Medulla oblongata (tissue), 1 donor: ENCODE measurements around the gene PNLIPRP3.
A peak's percentile ranks its signal among the peaks of the same experiment; 100 is the strongest.

Experiments
- DNase-seq: peaks from one replicate; pipeline ENCODE4 v3.0.0-alpha.2; 2015; ENCODE audit errors: extremely low spot score

PNLIPRP3 gene

DNA sequence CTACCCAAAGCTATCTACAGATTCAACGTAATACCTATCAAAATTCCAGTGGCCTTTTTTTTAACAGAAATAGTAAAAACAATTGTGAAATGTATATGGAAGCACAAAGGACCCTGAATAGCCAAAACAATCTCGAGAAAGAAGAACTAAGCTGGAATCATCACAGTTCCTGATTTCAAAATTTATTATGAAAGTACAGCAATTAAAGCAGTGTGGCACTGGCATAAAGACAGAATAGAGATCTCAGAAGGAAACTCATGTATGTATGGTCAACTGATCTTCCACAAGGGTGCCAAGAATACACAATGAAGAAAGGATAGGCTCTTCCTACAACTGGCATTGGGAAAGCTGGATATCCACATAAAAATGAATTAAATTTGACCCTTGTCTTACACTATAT, 23.2 kb downstream of the PNLIPRP3 start:
- DNase-seq, result no peak

- no peak for DNase-seq
Measured at GRCh38 chr10:116451711-116452337, 24.2 kb downstream of the PNLIPRP3 start.

GRCh38 chr10:116452338-116452720, 24.7 kb downstream of the PNLIPRP3 start:
- DNase-seq, result no peak

DNA sequence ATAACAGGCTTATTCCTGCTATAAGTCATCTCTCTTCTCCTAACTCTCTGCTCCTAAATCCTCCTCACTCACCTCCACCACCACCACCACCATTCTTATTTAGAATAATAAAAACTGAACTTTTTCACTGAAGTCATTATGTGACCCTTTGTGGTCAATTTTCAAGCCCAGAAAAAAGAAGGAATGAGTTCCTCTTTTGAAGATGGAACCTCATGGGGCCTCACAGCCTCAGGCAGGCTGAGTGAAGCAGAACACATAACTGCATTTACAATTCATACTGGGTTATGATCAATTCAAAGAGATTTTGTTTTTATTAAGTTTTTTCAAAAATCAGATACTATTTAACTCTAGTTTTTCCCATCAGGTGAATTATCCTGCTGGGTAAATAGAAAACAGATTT, 29.8 kb downstream of the PNLIPRP3 start:
- DNase-seq, result no peak

- no peak for DNase-seq
Measured at GRCh38 chr10:116460219-116460618, 32.6 kb downstream of the PNLIPRP3 start.

DNA sequence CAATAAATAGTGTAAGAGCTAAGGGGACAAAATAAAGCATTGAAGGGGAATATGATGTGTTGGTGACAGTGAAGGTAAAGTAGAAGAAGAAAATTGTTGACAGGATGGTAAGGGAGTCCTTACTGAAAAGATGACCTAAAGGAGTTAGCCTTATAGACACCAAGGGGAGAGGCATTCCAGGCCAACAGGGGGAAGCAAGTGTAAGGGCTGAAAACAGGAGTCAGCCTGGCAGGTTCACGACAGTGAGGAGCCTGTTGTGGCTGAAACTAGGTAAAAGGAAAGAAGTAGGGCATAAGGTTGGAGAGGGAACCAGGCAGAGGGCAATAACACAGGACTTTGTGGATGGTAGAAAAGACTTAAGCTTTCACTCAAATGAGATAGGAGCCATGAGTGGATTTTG, 34.0 kb downstream of the PNLIPRP3 start:
- DNase-seq, result no peak

DNA sequence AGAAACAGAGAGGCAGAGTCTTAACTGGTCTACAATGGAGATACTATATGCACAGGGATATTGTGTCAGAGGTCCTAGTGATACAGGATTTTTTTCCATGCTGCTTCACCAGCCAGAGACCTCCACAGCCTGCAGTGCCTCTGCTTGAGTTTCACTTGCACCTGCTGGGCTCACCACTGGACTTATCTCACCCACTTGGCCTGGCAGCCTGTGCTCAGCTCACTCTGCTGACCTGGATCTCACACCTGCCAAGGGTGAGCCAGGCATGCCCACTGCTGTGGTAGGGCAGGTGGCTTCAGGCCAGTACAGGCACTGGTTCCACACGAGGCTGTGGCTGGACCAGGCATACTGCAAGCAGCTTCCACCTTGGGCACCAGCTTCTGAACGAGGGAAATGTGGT, 36.6 kb downstream of the PNLIPRP3 start:
- DNase-seq, result no peak

GRCh38 chr10:116465546-116465945, 37.9 kb downstream of the PNLIPRP3 start:
- DNase-seq, result no peak

DNA sequence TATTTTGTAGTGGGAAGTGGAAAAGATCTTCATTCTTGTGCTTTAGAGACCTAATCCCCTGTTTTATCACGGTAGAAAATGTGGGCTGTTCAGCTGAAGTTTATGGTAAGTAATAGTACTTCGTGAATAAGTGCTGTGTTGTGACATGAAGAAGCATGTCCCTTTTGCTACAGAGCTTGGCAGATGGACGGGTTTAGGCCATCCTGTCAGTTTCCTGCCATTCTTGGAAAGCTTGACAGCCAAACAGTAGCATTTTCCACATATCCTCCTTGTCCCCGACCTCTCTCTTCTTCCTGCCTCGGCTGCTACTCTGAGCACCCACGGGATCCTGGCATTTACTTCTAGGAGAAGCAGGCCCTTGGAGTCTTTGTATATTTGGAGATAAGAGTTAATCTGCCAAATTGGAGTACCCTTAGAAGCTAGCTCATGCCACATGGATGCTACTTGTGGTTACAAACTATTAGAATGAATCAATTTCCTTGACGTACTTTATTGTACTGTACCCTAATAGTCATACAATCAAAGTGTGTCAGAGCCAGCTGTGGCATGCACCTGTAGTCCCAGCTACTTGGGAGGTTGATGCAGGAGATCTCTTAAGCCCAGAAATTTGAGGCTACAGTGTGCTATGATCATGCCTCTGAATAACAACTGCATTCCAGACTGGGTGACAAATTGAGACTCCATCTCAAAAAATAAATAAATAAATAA, 39.2 kb downstream of the PNLIPRP3 start:
- DNase-seq, result no peak

- no peak for DNase-seq
Measured at GRCh38 chr10:116469437-116469836, 41.8 kb downstream of the PNLIPRP3 start.

GRCh38 chr10:116470071-116470470, 42.4 kb downstream of the PNLIPRP3 start:
- DNase-seq, result no peak

DNA sequence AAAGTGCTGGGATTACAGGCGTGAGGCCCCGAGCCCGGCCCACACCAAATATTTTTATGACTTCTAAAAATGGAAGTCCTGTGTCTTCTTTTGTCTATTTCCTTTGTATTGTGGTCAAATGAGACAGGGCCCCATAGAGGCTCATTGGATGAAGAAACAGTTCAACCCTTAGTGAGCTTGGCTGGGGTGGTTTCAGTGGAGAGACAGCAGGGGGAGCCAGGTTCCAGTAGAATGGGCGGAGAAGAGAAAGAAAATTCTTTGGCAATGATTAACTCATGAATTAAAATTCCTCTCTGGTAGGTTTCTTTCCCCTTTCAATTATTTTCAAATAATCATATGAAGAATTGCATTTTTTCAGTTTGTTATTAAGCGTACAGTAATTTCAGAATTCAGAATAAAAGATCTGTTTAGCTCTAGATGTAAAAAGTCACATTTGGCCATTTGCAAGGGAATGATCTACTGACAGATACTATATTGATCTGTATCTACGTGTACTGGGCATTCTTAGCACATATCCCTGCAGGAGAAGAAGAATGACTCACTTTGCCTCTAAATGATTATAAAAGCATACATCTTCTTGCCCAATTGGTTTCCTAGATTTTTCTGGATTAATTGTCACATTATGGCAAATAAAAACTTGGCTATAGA, 43.2 kb downstream of the PNLIPRP3 start:
- no peak for DNase-seq

DNA sequence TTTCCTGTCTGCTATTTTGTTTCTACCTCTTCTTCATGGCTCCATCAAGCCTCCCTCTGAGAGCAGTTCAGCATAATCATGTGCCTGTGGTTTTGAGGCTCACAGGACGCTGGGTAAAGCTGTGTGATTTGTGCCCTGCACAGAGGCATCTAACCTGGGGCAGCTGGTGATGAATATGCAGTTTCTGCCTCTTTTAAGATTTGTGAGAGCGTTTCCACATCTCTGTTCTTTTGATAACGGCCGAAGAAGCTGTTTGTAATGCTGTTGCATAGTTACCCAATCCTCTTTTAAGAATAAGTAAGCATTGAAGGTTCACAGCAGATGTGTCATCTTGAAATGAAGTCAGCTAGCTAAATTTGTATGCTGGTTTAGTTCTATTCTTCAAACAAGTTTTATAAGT, 45.2 kb downstream of the PNLIPRP3 start:
- DNase-seq, result no peak

DNA sequence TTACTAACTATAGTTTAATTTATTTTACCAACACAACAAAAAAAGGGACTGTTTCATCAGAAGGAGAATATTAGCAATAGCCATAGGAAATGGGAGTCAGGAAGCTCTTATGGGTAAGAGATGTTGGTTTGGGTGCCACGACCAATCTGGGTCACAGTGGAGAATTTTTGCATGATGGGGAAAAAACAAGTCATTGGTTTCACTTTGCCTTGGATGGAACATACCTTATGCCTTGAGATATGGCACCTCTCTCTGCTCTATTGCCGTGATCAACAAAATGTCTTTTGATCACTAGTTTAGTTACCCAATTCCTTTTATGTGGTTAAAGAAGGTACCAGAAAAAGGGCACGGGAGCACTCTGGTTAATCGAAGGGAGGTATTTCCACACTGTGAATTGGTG, 48.2 kb downstream of the PNLIPRP3 start:
- DNase-seq, result no peak

- DNase-seq, result no peak
Measured at GRCh38 chr10:116476461-116476860, 48.8 kb downstream of the PNLIPRP3 start.

DNA sequence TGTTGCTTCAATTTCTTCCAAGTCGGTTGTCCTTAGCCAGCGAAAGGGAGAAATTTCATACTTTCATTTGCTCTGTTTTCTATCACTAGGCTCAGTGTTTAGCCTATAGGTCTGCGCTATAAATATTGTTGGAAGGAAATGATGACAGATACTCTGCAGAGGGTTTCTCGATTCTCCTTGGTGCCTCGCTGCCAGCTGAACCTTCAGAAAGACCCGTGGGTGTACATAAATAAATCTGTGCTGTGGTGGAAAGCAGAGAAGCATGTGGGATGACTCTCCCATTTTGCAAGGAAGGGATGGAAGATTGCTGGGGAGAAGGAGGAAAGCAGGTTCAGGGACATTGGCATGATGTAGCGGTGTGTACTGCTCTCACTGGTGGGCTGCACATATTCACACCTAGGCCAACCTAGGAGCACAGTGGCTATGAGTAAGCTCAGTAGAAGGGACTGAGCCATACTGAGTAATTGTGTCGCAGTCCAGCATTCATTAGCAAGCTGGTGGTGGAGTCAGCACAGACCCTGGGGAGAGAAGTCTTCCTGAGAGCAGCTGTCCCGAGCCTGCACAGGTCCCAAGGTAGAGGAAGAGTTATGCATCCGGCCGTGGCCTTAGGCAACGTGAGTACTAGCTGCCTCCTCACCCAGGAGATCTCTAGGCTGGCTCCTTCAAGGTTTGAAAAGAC, 50.5 kb downstream of the PNLIPRP3 start:
- no peak for DNase-seq

DNA sequence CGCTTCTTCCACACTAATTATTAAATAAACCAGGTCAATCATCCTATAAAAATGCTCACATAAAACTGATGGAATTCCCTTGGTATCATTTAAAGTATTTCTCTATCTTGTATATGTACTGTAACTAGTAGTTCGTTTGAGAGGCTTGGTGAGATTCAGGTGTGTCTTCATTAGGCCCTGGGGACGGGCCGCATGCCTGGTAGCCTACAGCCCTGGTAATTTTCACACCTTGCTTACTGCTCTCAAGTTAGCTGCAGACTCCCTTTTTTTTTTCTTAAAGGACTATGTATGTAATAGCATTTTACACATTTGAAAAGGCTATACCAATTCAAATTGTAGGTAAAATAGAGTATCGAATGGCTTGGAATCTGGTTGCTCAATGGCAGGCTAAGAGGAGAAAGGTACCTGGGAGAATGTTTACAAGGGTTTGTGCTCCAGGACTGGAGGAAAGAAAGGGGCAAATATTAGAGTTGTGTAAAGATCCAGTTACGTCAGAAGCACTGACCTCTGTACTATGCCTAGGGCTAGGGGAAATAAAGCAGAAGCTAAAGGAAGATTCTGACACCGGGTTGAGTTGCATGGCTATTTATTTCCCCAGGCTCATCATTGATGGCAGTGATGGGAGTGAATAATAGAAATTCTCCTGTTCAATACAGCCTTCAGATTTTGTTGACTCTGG, 59.3 kb downstream of the PNLIPRP3 start:
- no peak for DNase-seq

- DNase-seq, result no peak
Measured at GRCh38 chr10:116487522-116488430, 60.1 kb downstream of the PNLIPRP3 start.

GRCh38 chr10:116489460-116489859, 61.8 kb downstream of the PNLIPRP3 start:
- DNase-seq, result no peak

GRCh38 chr10:116490028-116490662, 62.5 kb downstream of the PNLIPRP3 start:
- peak; percentile 21 for DNase-seq
